ENCODE results near the gene KIAA0513.
"Not testable (repeated sequence)": the region's sequence is repeated elsewhere in the genome, so short reads cannot be mapped to it uniquely, and the experiment has no call there.

KIAA0513 gene

GRCh38 chr16:85027958-85028684 lies 526 bp downstream of the KIAA0513 start:
- DNase-seq (ENCODE audit: low read depth in 4 of 4, low spot score in 1 of 4), result no peak

- DNase-seq (ENCODE audit: low read depth in 4 of 4, low spot score in 1 of 4), result peak in 3 of 4 experiments; percentile 41 to 73 (median 64)
Observed at GRCh38 chr16:85028685-85029407, 1.3 kb downstream of the KIAA0513 start.

- peak in 2 of 4 experiments; percentile 35 to 41 for DNase-seq (ENCODE audit: low read depth in 4 of 4, low spot score in 1 of 4)
Observed at GRCh38 chr16:85029408-85029784, 1.8 kb downstream of the KIAA0513 start.

- no peak for DNase-seq (ENCODE audit: low read depth in 4 of 4, low spot score in 1 of 4)
Observed at GRCh38 chr16:85029981-85030401, 2.4 kb downstream of the KIAA0513 start.

GRCh38 chr16:85031451-85031850 lies 3.9 kb downstream of the KIAA0513 start:
- no peak for DNase-seq (ENCODE audit: low read depth in 4 of 4, low spot score in 1 of 4)

GRCh38 chr16:85032187-85032586 lies 4.6 kb downstream of the KIAA0513 start:
- DNase-seq (ENCODE audit: low read depth in 4 of 4, low spot score in 1 of 4), result not testable (repeated sequence)

GRCh38 chr16:85033171-85033570 lies 5.6 kb downstream of the KIAA0513 start:
- DNase-seq (ENCODE audit: low read depth in 4 of 4, low spot score in 1 of 4), result no peak

GRCh38 chr16:85034591-85035433 lies 7.2 kb downstream of the KIAA0513 start:
- DNase-seq (ENCODE audit: low read depth in 4 of 4, low spot score in 1 of 4), result no peak

- DNase-seq (ENCODE audit: low read depth in 4 of 4, low spot score in 1 of 4), result no peak
Observed at GRCh38 chr16:85036236-85037049, 8.8 kb downstream of the KIAA0513 start.

GRCh38 chr16:85037050-85037410 lies 9.4 kb downstream of the KIAA0513 start:
- DNase-seq (ENCODE audit: low read depth in 4 of 4, low spot score in 1 of 4), result peak in 1 of 4 experiments; percentile 7

GRCh38 chr16:85037721-85038120 lies 10.1 kb downstream of the KIAA0513 start:
- no peak for DNase-seq (ENCODE audit: low read depth in 4 of 4, low spot score in 1 of 4)

- no peak for DNase-seq (ENCODE audit: low read depth in 4 of 4, low spot score in 1 of 4)
Observed at GRCh38 chr16:85040685-85041084, 13.1 kb downstream of the KIAA0513 start.

GRCh38 chr16:85041219-85042166 lies 13.9 kb downstream of the KIAA0513 start:
- no peak for DNase-seq (ENCODE audit: low read depth in 4 of 4, low spot score in 1 of 4)

- no peak for DNase-seq (ENCODE audit: low read depth in 4 of 4, low spot score in 1 of 4)
Observed at GRCh38 chr16:85042167-85042526, 14.6 kb downstream of the KIAA0513 start.

GRCh38 chr16:85042606-85043005 lies 15.0 kb downstream of the KIAA0513 start:
- DNase-seq (ENCODE audit: low read depth in 4 of 4, low spot score in 1 of 4), result no peak

- DNase-seq (ENCODE audit: low read depth in 4 of 4, low spot score in 1 of 4), result no peak
Observed at GRCh38 chr16:85045077-85045476, 17.5 kb downstream of the KIAA0513 start.

GRCh38 chr16:85045641-85046471 lies 18.3 kb downstream of the KIAA0513 start:
- no peak for DNase-seq (ENCODE audit: low read depth in 4 of 4, low spot score in 1 of 4)

- no peak for DNase-seq (ENCODE audit: low read depth in 4 of 4, low spot score in 1 of 4)
Observed at GRCh38 chr16:85046472-85046916, 18.9 kb downstream of the KIAA0513 start.
